Inflammatory macrophage treated with lipopolysaccharide for 1 hour (primary cell): ENCODE data around the gene FAM25A.

Source experiments
- DNase-seq, 2 donors: peaks; one replicate each; pipeline ENCODE4 v3.0.0-alpha.2; 2020 to 2022

Gene FAM25A

GRCh38 chr10:87066178-87066577 is 46.1 kb downstream of the FAM25A start:
- DNase-seq, result no peak

GRCh38 chr10:87066865-87067264 is 46.8 kb downstream of the FAM25A start:
- no peak for DNase-seq

DNA sequence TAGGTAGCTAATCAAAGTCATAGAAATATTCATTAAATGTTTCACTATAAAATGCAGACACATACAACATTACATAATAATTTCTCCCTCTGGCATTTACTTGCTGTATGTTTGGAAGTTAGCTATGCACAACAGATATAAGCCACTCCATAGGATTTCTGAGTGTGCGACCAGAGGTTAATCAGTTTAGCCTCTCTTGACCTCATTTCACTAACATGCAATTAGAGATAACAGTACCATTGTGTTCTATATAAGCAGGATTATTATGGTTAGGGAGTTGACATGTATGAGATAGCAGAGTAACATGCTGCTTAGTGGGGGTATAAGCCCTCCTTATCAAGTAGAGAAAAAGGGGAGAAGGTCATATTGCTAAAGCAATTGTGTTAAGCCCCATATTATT is 48.2 kb downstream of the FAM25A start:
- DNase-seq, result no peak

DNA sequence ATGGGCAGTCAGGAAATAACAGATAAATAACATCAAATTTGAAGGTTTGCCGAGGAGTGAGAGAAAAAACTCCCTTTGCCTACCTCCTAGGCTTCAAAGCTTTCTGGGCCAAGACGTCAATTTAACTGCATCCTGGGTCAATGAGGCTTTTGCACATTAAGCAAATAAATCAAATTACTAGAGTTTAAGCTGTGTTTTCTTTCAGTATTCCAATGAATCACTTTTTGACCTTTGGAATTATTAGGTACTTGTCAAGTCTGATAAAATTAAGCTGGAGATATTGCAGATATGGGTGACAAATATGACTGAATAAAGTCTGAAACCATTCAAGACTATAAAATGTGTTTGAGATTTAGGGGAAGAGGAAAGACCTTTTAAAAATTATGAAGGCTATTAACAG is 52.4 kb downstream of the FAM25A start:
- DNase-seq, result no peak
